T-helper 1 cell treated with Interleukin-12 subunit alpha and Interleukin-12 subunit beta and Interleukin-4 antibody, amounts not matched to agents 30 μg/mL and 1 μg/mL, for 36 hours (primary cell): ENCODE data around the gene KRTAP5-9.

Source experiments
- H3K27ac Mint-ChIP-seq: one replicate; pipeline ENCODE4 v1.8.0; 2021; ENCODE audit warnings: mild to moderate bottlenecking, mixed read lengths
- H3K27me3 Mint-ChIP-seq: one replicate; pipeline ENCODE4 v1.8.0; 2021; ENCODE audit warnings: low read depth, mixed read lengths
- H3K36me3 Mint-ChIP-seq: one replicate; pipeline ENCODE4 v1.8.0; 2021; ENCODE audit warnings: low read depth, mixed read lengths
- H3K4me1 Mint-ChIP-seq: one replicate; pipeline ENCODE4 v1.8.0; 2021; ENCODE audit warnings: low read depth, mixed read lengths
- H3K4me3 Mint-ChIP-seq: one replicate; pipeline ENCODE4 v1.8.0; 2021; ENCODE audit warnings: mild to moderate bottlenecking, moderate library complexity, mixed read lengths
- H3K9me3 Mint-ChIP-seq: one replicate; pipeline ENCODE4 v1.8.0; 2021; ENCODE audit warnings: mixed read lengths

KRTAP5-9 gene

DNA sequence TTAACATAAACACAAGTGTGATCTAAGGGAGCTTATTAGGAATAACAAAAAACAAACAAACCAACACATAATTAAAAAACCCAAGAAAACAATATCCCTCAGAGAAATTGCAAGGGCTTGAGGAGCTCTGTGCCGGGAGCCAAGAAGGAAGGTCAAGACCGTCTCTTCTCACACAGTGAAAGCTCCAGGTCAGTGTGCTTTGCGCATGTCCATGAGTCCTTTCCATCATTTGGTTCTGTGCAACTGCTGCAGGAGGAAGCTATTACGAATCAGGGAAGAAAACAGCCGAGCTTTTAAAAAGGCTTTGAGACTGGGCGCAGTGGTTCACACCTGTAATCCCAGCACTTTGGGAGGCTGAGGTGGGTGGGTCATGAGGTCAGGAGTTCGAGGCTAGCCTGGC is 5.8 kb upstream of the KRTAP5-9 start:
- Mint-ChIP-seq H3K9me3 (peaks cover 16% of the 10 kb centered on the region), H3K27ac (no peak overlapping the region), H3K36me3 (no peaks in the 10 kb centered on the region), H3K27me3 (no peaks in the 10 kb centered on the region), H3K4me1 (peaks cover 1% of the 10 kb centered on the region), H3K4me3 (no peak overlapping the region)

DNA sequence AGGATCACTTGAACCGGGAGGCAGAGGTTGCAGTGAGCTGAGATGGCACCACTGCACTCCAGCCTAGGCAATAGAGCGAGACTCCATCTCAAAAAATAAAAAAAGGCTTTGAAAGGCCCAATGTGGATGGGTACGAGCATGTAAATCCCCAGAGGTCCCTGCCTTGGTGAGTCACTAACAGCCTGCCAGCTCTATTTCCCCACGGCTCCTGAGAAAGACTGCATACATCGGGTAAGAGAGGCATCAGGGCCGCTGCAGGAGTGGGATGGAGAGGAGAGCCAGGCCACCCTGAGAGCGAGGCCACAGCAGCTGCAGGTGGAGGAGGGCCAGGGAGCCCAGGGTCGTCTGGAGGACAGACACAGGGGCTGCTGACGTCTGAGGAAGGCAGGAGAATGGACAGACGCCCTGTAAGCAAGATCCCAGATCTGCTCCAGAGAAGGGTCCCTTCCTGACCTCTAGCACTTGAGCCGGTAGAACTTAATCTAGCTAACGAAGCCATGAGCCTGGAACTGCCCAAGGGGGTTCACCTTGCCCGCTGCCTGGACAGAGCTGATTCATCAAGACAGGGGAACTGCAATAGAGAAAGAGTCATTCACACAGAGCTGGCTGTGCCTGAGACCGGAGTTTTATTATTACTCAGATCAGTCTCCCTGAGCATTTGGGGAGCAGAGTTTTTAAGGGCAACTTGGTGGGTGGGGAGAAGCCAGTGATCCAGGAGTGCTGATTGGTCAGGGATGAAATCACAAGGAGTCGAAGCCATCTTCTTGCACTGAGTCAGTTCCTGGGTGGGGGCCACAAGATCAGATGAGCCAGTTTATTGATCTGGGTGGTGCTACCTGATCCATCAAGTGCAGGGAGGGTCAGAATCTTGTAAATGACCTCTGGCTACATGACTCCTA is 5.1 kb upstream of the KRTAP5-9 start:
- Mint-ChIP-seq H3K27me3 (no peaks in the 10 kb centered on the region), H3K4me3 (no peak overlapping the region), H3K36me3 (no peaks in the 10 kb centered on the region), H3K9me3 (peaks cover 16% of the 10 kb centered on the region), H3K4me1 (peaks cover 1% of the 10 kb centered on the region), H3K27ac (no peak overlapping the region)

DNA sequence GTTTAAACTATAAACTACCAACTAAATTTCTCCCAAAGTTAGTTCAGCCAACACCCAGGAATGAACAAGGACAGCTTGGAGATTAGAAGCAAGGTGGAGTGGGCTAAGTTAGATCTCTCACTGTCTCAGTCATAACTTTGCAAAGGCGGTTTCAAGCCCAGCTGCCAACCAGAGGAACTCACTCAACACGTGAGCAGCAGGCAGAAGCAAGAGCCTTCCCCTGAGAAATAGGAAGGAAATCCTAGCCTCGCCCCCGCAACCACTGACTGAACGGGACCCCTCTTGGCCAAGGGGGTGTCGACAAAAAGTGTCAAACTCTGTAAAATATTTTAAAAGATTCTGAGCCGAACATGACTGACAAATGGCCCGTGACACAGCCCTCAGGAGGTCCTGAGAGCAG is 4.4 kb upstream of the KRTAP5-9 start:
- Mint-ChIP-seq H3K9me3 (peaks cover 16% of the 10 kb centered on the region), H3K4me1 (peaks cover 1% of the 10 kb centered on the region), H3K36me3 (no peaks in the 10 kb centered on the region), H3K27ac (no peak overlapping the region), H3K4me3 (no peak overlapping the region), H3K27me3 (no peaks in the 10 kb centered on the region)

DNA sequence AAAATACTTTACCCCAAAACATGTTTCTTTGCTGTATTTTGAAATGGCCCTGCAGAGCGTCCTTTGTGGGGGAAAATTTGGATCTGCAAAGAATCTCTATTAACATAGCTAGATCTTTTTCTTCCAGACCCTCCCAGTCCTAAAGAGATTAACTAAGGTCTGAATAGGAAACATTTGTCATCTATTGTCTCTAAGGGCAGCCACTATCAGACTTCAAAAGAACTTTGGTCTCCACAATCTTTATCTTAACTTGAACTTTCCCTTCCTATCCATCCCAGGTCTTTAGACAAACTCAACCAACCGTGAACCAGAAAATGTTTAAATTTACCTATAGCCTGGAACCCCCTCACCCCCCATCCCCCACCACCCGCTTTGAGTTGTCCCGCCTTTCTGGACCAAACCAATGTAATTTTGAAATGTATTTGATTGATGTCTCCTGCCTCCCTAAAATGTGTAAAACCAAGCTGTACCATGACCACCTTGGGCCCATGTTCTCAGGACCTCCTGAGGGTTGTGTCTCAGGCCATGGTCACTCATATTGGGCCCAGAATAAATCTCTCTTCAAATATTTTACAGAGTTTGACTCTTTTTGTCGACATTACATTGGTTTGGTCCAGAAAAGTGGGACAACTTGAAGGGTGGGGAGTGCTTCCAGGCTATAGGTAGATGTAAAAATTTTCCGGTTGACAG is 3.5 kb upstream of the KRTAP5-9 start:
- Mint-ChIP-seq H3K4me3 (no peak overlapping the region), H3K4me1 (peaks cover 1% of the 10 kb centered on the region), H3K27me3 (no peaks in the 10 kb centered on the region), H3K36me3 (no peaks in the 10 kb centered on the region), H3K9me3 (peaks cover 16% of the 10 kb centered on the region), H3K27ac (no peak overlapping the region)

DNA sequence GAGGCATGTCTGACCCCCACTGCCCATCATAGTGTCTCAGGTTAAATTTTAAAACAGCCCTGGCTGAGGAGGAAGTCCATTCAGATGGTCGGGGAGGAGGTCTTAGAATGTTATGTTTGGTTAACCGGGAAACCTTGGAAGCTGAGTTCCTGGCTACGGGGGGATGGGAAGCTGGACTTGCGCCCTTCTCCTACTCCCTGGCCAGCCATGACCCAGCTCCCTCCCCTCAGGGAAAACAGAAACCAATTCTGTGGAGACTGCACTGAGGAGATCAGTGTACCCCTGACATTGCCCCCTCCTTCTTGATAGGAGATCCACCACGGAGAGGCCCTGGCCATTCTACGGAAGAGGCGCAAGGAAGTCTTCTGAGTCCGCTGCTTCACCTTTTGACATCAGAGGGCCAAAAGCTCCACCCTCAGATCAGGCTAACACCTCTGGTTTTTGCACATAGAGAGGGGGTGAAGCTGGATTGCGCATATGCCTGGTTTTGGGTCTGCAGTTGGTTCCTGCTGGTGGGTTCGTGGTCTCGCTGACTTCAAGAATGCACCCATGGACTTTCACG is 2.7 kb upstream of the KRTAP5-9 start:
- H3K27me3 Mint-ChIP-seq, result no peaks in the 10 kb centered on the region
- peaks cover 16% of the 10 kb centered on the region for H3K9me3 Mint-ChIP-seq
- peaks cover 1% of the 10 kb centered on the region for H3K4me1 Mint-ChIP-seq
- H3K4me3 Mint-ChIP-seq, result no peak overlapping the region
- no peaks in the 10 kb centered on the region for H3K36me3 Mint-ChIP-seq
- no peak overlapping the region for H3K27ac Mint-ChIP-seq

DNA sequence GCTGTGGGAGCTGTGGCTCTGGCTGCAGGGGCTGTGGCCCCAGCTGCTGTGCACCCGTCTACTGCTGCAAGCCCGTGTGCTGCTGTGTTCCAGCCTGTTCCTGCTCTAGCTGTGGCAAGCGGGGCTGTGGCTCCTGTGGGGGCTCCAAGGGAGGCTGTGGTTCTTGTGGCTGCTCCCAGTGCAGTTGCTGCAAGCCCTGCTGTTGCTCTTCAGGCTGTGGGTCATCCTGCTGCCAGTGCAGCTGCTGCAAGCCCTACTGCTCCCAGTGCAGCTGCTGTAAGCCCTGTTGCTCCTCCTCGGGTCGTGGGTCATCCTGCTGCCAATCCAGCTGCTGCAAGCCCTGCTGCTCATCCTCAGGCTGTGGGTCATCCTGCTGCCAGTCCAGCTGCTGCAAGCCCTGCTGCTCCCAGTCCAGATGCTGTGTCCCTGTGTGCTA is 514 bp downstream of the KRTAP5-9 start:
- H3K4me3 Mint-ChIP-seq, result no peak overlapping the region
- no peaks in the 10 kb centered on the region for H3K36me3 Mint-ChIP-seq
- no peaks in the 10 kb centered on the region for H3K27me3 Mint-ChIP-seq
- peaks cover 1% of the 10 kb centered on the region for H3K4me1 Mint-ChIP-seq
- H3K27ac Mint-ChIP-seq, result no peak overlapping the region
- H3K9me3 Mint-ChIP-seq, result peaks cover 5% of the 10 kb centered on the region

DNA sequence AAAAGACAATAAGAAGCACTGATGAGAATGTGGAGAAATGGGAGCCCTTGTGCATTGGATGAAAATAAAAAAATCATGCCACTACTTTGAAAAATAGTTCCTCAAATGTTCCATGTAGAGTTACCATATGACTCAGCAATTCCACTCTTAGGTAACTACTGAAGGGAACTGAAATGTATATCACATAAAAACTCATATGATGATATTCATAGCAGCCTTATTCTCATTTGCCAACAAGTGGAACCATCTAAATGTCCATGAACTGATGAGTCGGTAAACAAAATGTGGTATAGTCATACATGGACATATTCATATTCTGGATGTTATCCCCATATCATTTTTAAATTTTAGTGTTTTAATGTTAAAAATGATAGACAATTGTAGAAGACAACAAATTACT is 3.5 kb downstream of the KRTAP5-9 start:
- no peaks in the 10 kb centered on the region for H3K9me3 Mint-ChIP-seq
- H3K27ac Mint-ChIP-seq, result no peak overlapping the region
- peaks cover 3% of the 10 kb centered on the region for H3K27me3 Mint-ChIP-seq
- no peaks in the 10 kb centered on the region for H3K4me1 Mint-ChIP-seq
- no peak overlapping the region for H3K4me3 Mint-ChIP-seq
- no peaks in the 10 kb centered on the region for H3K36me3 Mint-ChIP-seq

DNA sequence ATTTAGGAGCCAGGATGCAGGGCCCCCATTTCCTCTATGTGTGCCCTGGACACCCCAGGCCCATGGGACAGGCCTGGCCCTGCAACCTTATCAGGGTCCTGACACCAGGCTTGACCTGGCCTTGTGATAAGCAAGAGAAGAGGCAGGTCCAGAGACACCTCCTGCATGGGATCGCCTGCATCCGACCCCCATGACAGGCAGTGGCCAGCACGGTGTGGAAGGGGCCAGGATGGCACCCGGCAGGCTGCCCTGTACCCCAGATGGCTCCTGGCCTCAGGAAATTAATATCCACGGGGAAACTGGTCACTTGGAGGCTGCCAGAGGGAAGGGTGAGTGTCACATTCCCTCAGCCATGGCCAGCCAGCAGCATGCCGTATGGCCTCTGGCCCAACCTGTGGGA is 6.8 kb downstream of the KRTAP5-9 start:
- Mint-ChIP-seq H3K36me3 (no peaks in the 10 kb centered on the region), H3K27me3 (peaks cover 8% of the 10 kb centered on the region), H3K27ac (no peak overlapping the region), H3K4me3 (no peak overlapping the region), H3K9me3 (no peaks in the 10 kb centered on the region), H3K4me1 (no peaks in the 10 kb centered on the region)

DNA sequence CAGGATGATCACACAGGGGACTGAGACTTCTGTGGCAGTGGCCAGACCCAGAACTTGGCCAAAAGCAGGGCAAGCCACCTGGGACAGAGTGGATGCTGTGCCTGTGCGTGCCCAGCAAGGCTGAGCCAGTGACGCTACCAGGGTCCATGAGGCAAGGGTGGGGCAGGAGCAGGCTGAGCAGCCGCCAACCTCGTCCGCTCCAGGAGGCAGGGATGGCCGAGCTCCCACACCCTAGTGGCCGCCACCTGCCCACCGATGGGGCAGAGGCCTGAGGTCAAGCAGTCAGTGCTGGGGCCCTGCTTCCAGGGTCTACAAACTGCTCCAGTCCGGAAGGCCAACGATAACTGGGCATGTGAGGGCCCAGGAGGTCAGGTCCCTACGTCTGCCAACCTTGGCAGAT is 7.3 kb downstream of the KRTAP5-9 start:
- Mint-ChIP-seq H3K4me3 (no peak overlapping the region), H3K36me3 (no peaks in the 10 kb centered on the region), H3K27me3 (peaks cover 8% of the 10 kb centered on the region), H3K27ac (no peak overlapping the region), H3K4me1 (no peaks in the 10 kb centered on the region), H3K9me3 (no peaks in the 10 kb centered on the region)

DNA sequence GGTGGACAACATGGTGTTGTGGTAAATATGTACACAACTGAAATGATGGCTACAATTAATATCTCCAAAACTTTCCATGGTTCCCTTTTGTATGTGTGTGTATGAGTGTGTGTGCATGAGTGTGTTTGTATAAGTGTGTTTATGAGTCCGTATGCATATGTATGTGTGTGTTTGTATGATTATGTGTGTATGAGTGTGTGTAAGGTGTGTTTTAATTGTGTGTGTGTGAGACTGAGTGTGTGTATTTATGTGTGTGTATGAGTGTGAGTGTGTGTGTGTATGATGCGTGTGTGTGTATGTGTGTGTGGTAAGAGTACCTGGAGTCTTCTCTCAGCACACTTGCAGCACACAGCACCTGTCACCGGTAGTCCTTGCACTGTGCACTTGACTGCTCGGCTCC is 7.8 kb downstream of the KRTAP5-9 start:
- Mint-ChIP-seq H3K27me3 (peaks cover 10% of the 10 kb centered on the region), H3K27ac (no peak overlapping the region), H3K9me3 (no peaks in the 10 kb centered on the region), H3K4me3 (no peak overlapping the region), H3K4me1 (no peaks in the 10 kb centered on the region), H3K36me3 (no peaks in the 10 kb centered on the region)

DNA sequence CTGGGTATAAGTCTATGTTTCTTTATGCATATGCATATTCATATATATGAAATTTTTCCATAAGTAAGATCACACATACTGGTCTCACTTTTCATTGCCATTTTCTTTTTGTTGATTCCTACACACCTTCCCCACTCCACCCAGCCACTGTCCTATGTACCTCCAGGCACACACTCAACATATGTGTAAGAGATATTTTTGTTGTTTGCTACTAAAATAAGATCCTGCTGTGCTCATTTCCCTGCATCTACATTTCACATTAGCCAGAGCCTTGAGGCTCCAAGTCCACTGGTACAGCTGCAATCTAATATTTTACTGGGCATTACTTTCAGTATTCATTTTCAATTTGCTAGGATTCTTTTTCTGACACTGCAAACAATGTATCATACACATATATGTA is 9.0 kb downstream of the KRTAP5-9 start:
- Mint-ChIP-seq H3K36me3 (no peaks in the 10 kb centered on the region), H3K4me1 (no peaks in the 10 kb centered on the region), H3K9me3 (no peaks in the 10 kb centered on the region), H3K27ac (no peak overlapping the region), H3K4me3 (no peak overlapping the region), H3K27me3 (peaks cover 18% of the 10 kb centered on the region)

DNA sequence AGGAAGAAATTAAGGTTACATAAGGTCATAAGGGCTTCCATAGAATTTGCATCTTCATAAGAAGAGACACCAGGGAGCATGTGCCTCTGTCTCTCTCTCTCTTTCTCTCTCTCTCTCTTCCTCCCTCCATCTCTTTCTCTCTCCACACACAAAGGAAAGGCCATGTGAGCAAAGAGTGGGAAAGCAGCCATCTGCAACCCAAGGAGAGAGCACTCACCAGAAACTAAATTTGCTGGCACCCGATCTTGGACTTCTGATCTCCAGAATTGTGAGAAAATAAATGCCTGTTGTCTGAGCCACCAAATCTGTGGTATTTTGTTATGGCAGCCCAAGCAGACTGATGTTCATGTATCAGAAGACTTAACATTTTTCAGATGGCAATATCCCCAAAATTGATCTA is 10.8 kb downstream of the KRTAP5-9 start:
- Mint-ChIP-seq H3K4me3 (no peak overlapping the region), H3K27ac (no peak overlapping the region), H3K9me3 (no peaks in the 10 kb centered on the region), H3K27me3 (peaks cover 29% of the 10 kb centered on the region), H3K36me3 (no peaks in the 10 kb centered on the region), H3K4me1 (peaks cover 3% of the 10 kb centered on the region)

DNA sequence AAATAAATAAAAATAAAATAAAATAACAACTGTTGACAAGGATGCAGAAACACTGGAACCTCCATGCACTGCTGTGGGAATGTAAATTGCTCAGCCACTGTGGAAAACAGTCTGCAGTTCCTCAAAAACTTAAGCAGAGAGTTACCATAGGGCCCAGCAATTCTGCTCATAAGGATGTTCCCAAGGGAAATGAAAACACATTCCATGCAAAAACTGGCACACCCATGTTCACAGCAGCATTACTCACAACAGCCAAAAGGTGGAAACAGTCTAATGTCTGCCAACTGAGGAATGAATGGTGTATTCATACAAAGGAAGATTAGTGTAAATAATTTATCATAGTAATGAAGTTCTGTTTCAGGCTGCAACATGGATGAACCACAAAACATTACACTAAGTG is 13.9 kb downstream of the KRTAP5-9 start:
- H3K4me3 Mint-ChIP-seq, result no peak overlapping the region
- H3K36me3 Mint-ChIP-seq, result no peaks in the 10 kb centered on the region
- no peak overlapping the region for H3K27ac Mint-ChIP-seq
- peaks cover 36% of the 10 kb centered on the region for H3K27me3 Mint-ChIP-seq
- peaks cover 3% of the 10 kb centered on the region for H3K4me1 Mint-ChIP-seq
- H3K9me3 Mint-ChIP-seq, result no peaks in the 10 kb centered on the region

DNA sequence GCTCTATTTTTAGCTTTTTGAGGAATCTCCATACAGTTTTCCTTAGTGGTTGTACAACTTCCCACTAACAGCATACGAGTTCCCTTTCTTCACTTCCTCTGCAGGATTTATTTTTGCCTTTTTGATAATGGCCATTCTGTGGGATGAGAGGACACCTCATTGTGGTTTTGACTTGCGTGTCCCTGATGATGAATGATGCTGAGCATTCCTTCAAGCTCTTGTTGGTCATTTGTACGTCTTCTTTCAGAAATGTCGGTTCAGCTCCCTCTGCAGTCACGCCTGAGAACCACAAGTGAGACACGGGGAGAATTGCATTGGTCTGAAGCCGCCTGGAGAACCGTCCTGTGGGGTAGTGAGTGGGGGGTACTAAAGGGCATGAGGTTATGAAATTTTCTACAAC is 15.2 kb downstream of the KRTAP5-9 start:
- Mint-ChIP-seq H3K27ac (no peak overlapping the region), H3K27me3 (peaks cover 31% of the 10 kb centered on the region), H3K4me1 (peaks cover 6% of the 10 kb centered on the region), H3K36me3 (no peaks in the 10 kb centered on the region), H3K9me3 (no peaks in the 10 kb centered on the region), H3K4me3 (no peak overlapping the region)

DNA sequence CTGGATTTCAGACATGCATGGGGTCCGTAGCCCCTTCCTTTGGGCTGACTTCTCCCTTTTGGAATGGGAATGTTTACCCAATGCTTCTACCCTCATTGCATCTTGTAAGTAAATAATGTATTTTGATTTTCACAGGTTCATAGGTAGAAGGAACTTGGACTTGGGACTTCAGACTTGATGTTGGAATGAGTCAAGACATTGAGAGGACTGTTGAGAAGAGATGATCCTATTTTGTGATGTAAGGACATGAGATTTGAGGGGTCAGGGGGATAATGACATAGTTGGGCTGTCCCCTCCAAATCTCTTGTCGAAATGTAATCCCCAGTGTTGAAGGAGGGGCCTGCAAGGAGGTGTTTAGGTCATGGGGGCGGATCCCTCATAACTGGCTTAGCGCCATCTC is 16.2 kb downstream of the KRTAP5-9 start:
- peaks cover 6% of the 10 kb centered on the region for H3K4me1 Mint-ChIP-seq
- H3K9me3 Mint-ChIP-seq, result no peaks in the 10 kb centered on the region
- no peak overlapping the region for H3K4me3 Mint-ChIP-seq
- H3K27ac Mint-ChIP-seq, result no peak overlapping the region
- H3K27me3 Mint-ChIP-seq, result peaks cover 31% of the 10 kb centered on the region
- no peaks in the 10 kb centered on the region for H3K36me3 Mint-ChIP-seq
